RWPE1 (cell line): ENCODE measurements around the gene CLIC5.

Source experiments
- CTCF ChIA-PET: fragments of 350-600 bp; sonication (Branson Sonifier 250); formaldehyde crosslinking; extraction: SDS; loops from one replicate; lab custom pipeline; 2021; lab: Yijun Ruan, JAX
- POLR2A ChIA-PET: fragments of 400-600 bp; formaldehyde crosslinking; extraction: SDS; loops from one replicate; lab custom pipeline; 2020; ENCODE audit warnings: antibody characterized with exemption; ENCODE audit not compliant: low non-redundant PET; lab: Yijun Ruan, JAX
- DNase-seq: peaks from one replicate; pipeline ENCODE4 v3.0.0; 2012; ENCODE audit warnings: low spot score
- H3K27ac ChIP-seq: fragments of 450-650 bp; 2 replicates; pipeline ENCODE4 v1.5.1; 2017
- CTCF ChIP-seq: fragments of 450-650 bp; conservative IDR thresholded peaks from 2 replicates; pipeline ENCODE4 v1.5.1; 2017; ENCODE audit warnings: low read depth, mild to moderate bottlenecking

The CLIC5 gene

GRCh38 chr6:46057792-46058191 lies 42.1 kb upstream of the CLIC5 start:
- DNase-seq = no peak
- ChIA-PET POLR2A (no interaction called here), CTCF (no interaction called here)
- no peak overlapping the region for H3K27ac ChIP-seq
- no peak for TF ChIP-seq CTCF

GRCh38 chr6:46056906-46057529 lies 41.4 kb upstream of the CLIC5 start:
- TF ChIP-seq CTCF = no peak

GRCh38 chr6:46054516-46054915 lies 38.9 kb upstream of the CLIC5 start:
- ChIA-PET POLR2A (no interaction called here), CTCF (interaction anchor here (1.0 kb wide), 1 partner anchor 14 kb away, joined by 3 read pairs; no protein-coding TSS in a partner anchor)
- no peak overlapping the region for H3K27ac ChIP-seq
- no peak for TF ChIP-seq CTCF
- DNase-seq = no peak

More at GRCh38 chr6:46056906-46057529, 41.4 kb upstream of the CLIC5 start:
- ChIA-PET CTCF (no interaction called here), POLR2A (no interaction called here)
- DNase-seq = no peak
- H3K27ac ChIP-seq = no peak overlapping the region

- ChIA-PET CTCF (interaction anchor here (0.6 to 1.0 kb wide), 2 partner anchors 13 to 386 kb away, joined by 3 read pairs; no protein-coding TSS in a partner anchor), POLR2A (no interaction called here)
- no peak overlapping the region for H3K27ac ChIP-seq
- DNase-seq = no peak
- no peak for TF ChIP-seq CTCF
Measured at GRCh38 chr6:46053039-46053933, 37.6 kb upstream of the CLIC5 start.

- no peak for DNase-seq
- POLR2A ChIA-PET = no interaction called here
- H3K27ac ChIP-seq = no peak overlapping the region
- TF ChIP-seq CTCF = no peak
- CTCF ChIA-PET = interaction anchor here (0.6 kb wide), 1 partner anchor 351 kb away, joined by 4 read pairs; no protein-coding TSS in a partner anchor
Measured at GRCh38 chr6:46052479-46052878, 36.8 kb upstream of the CLIC5 start.

- no peak overlapping the region for H3K27ac ChIP-seq
- TF ChIP-seq CTCF = no peak
- no peak for DNase-seq
- CTCF ChIA-PET = interaction anchor here (0.6 kb wide), 1 partner anchor 352 kb away, joined by 4 read pairs; no protein-coding TSS in a partner anchor
- POLR2A ChIA-PET = no interaction called here
Measured at GRCh38 chr6:46051962-46052361, 36.3 kb upstream of the CLIC5 start.
